ENCODE measurements around the gene FANCC. TPM values are rescaled to one million over a fixed set of nuclear protein-coding genes. Genes with fewer than 3 reads are reported as not detected.

Gene FANCC
- total RNA-seq, 1 experiment from 2014 or later = 19.4 TPM

DNA sequence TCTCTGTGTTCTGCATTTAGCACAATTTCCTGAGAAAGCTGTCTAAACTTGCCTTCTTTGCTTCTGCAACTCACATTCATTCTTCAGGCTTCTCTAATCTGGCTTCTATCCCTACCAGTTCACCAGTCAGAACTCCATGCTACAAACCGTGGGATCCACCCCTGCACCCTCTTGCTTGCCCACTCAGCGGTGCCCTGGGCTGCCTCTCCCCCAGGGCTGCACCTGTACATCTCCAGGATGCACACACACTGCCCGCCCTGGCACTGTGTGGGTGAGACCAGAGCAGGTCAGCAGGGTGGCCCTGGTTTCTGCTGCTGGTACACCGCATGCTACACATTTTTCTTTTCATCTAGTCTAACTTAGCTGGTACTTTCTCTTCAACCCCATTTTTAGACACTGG lies 127.1 kb downstream of the FANCC start:
- RAD21 ChIA-PET (ENCODE audit: low non-redundant PET in 1 of 2, low total read pairs in 2 of 2, uncharacterized antibody in 2 of 2, unreplicated experiment in 2 of 2) = interaction anchor here in 1 of 2 experiments (0.6 kb wide), 1 partner anchor 546 kb away, joined by 3 read pairs; no protein-coding TSS in a partner anchor
- Histone ChIP-seq H3K4me2 (ENCODE audit: low read length) (no peak overlapping the region), H3K9me3 (ENCODE audit: control insufficient read depth in 1 of 2, insufficient read depth in 1 of 2, low read depth in 1 of 2, low read length in 2 of 2) (no peaks in the 10 kb centered on the region), H3K9me2 (ENCODE audit: insufficient read depth) (peaks cover 3% of the 10 kb centered on the region; the same call in 1 of the 2 replicates), H3K4me1 (ENCODE audit: control insufficient read depth in 1 of 2, insufficient read depth in 2 of 2, low read length in 2 of 2) (no peaks in the 10 kb centered on the region), H3K27me3 (ENCODE audit: insufficient read depth, low read length) (no peaks in the 10 kb centered on the region), H3K79me2 (ENCODE audit: insufficient read depth, low read length) (no peaks in the 10 kb centered on the region), H3K36me3 (ENCODE audit: control insufficient read depth in 1 of 2, insufficient read depth in 2 of 2, low read length in 2 of 2) (no peaks in the 10 kb centered on the region), H2AFZ (ENCODE audit: low read depth, low read length, poor library complexity, severe bottlenecking) (no peak overlapping the region), H3K9ac (ENCODE audit: low read length) (no peak overlapping the region), H3K27ac (ENCODE audit: low read depth, low read length) (no peak overlapping the region), H4K20me1 (ENCODE audit: insufficient read depth) (no peaks in the 10 kb centered on the region), H3K4me3 (replicated peaks in 1 of 2; ENCODE audit: low read depth in 1 of 2, low read length in 2 of 2) (no peak overlapping the region)
- POLR2A ChIA-PET = no interaction called here
- intact Hi-C loops (cut with micrococcal nuclease) = no loop called here
- ATAC-seq (no peak), DNase-seq (ENCODE audit: low read depth, low spot score) (no peak)
- no TSS peak for BruUV-seq (replicated peaks)
- CTCF ChIA-PET = no interaction called here
- TF ChIP-seq, protein P1, sequence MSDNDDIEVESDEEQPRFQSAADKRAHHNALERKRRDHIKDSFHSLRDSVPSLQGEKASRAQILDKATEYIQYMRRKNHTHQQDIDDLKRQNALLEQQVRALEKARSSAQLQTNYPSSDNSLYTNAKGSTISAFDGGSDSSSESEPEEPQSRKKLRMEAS (IDR thresholded peaks at IDR 0.05) = no peak
- TF ChIP-seq SP1 (IDR thresholded peaks at IDR 0.05; ENCODE audit: low read depth) (no peak), POLR2AphosphoS5 (IDR thresholded peaks at IDR 0.05; ENCODE audit: low read depth, low read length) (no peak), JUND (IDR thresholded peaks at IDR 0.05) (no peak), ZFX (IDR thresholded peaks at IDR 0.05) (no peak), RAD21 (IDR thresholded peaks at IDR 0.05; ENCODE audit: low read depth) (no peak), EZH2 (IDR thresholded peaks at IDR 0.05) (no peak), EGR1 (IDR thresholded peaks at IDR 0.05; ENCODE audit: low read depth) (no peak), CBX3 (IDR thresholded peaks at IDR 0.05; ENCODE audit: low read depth) (no peak), ELF1 (IDR thresholded peaks at IDR 0.05; ENCODE audit: borderline replicate concordance, low read depth) (no peak), ZNF274 (IDR thresholded peaks at IDR 0.05; ENCODE audit: low read depth, low read length) (no peak), SIN3A (IDR thresholded peaks at IDR 0.05; ENCODE audit: low read depth) (no peak), CEBPB (IDR thresholded peaks at IDR 0.05; ENCODE audit: low read depth) (no peak), SRF (IDR thresholded peaks at IDR 0.05; ENCODE audit: low read depth) (no peak), FOSL1 (IDR thresholded peaks at IDR 0.05; ENCODE audit: low read depth) (no peak)
- TF ChIP-seq, protein P2, sequence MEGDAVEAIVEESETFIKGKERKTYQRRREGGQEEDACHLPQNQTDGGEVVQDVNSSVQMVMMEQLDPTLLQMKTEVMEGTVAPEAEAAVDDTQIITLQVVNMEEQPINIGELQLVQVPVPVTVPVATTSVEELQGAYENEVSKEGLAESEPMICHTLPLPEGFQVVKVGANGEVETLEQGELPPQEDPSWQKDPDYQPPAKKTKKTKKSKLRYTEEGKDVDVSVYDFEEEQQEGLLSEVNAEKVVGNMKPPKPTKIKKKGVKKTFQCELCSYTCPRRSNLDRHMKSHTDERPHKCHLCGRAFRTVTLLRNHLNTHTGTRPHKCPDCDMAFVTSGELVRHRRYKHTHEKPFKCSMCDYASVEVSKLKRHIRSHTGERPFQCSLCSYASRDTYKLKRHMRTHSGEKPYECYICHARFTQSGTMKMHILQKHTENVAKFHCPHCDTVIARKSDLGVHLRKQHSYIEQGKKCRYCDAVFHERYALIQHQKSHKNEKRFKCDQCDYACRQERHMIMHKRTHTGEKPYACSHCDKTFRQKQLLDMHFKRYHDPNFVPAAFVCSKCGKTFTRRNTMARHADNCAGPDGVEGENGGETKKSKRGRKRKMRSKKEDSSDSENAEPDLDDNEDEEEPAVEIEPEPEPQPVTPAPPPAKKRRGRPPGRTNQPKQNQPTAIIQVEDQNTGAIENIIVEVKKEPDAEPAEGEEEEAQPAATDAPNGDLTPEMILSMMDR (IDR thresholded peaks at IDR 0.05 in 2 of 3, conservative IDR thresholded peaks at IDR 0.05 in 1 of 3; ENCODE audit: borderline replicate concordance in 1 of 3, insufficient read depth in 1 of 3, low read depth in 2 of 3, low read length in 2 of 3) = no peak
- TF ChIP-seq, protein P3, sequence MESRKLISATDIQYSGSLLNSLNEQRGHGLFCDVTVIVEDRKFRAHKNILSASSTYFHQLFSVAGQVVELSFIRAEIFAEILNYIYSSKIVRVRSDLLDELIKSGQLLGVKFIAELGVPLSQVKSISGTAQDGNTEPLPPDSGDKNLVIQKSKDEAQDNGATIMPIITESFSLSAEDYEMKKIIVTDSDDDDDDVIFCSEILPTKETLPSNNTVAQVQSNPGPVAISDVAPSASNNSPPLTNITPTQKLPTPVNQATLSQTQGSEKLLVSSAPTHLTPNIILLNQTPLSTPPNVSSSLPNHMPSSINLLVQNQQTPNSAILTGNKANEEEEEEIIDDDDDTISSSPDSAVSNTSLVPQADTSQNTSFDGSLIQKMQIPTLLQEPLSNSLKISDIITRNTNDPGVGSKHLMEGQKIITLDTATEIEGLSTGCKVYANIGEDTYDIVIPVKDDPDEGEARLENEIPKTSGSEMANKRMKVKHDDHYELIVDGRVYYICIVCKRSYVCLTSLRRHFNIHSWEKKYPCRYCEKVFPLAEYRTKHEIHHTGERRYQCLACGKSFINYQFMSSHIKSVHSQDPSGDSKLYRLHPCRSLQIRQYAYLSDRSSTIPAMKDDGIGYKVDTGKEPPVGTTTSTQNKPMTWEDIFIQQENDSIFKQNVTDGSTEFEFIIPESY (IDR thresholded peaks at IDR 0.05; ENCODE audit: extremely low read depth, insufficient replicate concordance, low read length) = no peak
- TF ChIP-seq, protein P4, sequence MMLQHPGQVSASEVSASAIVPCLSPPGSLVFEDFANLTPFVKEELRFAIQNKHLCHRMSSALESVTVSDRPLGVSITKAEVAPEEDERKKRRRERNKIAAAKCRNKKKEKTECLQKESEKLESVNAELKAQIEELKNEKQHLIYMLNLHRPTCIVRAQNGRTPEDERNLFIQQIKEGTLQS (IDR thresholded peaks at IDR 0.05) = no peak
